AG04449 (cell line): ENCODE results near the gene BICD2.

Experiments
- CTCF ChIA-PET: fragments of 350-600 bp; formaldehyde crosslinking; extraction: SDS; loops from one replicate; lab custom pipeline; 2021; ENCODE audit warnings: antibody characterized with exemption; lab: Yijun Ruan, JAX
- POLR2A ChIA-PET: fragments of 400-600, 350-600 bp; formaldehyde crosslinking; extraction: SDS; loops from one replicate; lab custom pipeline; 2020; ENCODE audit warnings: antibody characterized with exemption, inconsistent platforms; lab: Yijun Ruan, JAX
- DNase-seq: peaks from one replicate; pipeline ENCODE4 v3.0.0-alpha.2; 2010; ENCODE audit warnings: low read depth, low spot score
- H3K4me3 ChIP-seq: 2 replicates; pipeline ENCODE4 v1.5.1; 2011; ENCODE audit warnings: low read depth, mild to moderate bottlenecking, control low read depth, low read length
- TF ChIP-seq, protein P1 (sequence below): IDR thresholded peaks from one replicate; pipeline ENCODE4 v1.5.1; 2011; ENCODE audit warnings: mild to moderate bottlenecking, moderate library complexity, low read length, control low read depth, inconsistent platforms; ENCODE audit not compliant: insufficient read depth; ENCODE audit errors: missing control alignments

Gene BICD2

DNA sequence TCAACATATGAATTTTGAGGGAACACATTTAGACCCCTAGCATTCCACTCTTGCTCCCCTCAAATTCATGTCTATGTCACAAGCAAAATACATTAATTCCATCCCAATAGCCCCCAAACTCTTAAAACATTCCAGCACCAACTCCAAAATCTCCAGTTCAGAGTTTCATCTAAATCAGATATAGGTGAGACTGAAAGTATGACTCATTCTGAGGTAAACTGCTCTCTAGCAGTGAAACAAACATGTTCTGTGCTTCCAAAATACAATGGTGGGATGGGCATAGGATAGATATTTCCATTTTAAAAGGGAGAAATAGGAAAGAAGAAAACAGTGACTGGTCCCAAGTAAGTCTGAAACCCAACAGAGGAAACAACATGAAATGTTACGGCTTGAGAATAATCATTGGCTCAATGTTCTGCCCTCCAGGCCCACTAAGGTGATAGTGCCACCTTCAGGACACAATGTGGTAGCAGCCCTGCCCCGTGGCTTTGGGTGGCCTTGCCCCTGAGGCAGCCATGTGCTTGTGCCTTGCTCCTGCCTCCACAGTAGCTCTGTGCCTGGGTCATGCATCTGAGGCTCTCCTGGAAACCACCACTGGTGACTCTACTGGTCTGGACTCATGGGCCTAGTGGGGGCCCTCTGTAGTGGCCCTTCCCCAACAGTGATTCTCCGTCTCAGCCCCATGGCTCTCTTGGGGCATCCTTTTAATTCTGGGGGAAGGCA lies 58.3 kb downstream of the BICD2 start:
- ChIA-PET POLR2A (no interaction called here), CTCF (interaction anchor here (1.1 to 3.1 kb wide), 2 partner anchors 8 to 11 kb away, joined by 3 to 11 read pairs; no protein-coding TSS in a partner anchor)
- no peak overlapping the region for H3K4me3 ChIP-seq
- DNase-seq, result no peak
- TF ChIP-seq, protein P1, sequence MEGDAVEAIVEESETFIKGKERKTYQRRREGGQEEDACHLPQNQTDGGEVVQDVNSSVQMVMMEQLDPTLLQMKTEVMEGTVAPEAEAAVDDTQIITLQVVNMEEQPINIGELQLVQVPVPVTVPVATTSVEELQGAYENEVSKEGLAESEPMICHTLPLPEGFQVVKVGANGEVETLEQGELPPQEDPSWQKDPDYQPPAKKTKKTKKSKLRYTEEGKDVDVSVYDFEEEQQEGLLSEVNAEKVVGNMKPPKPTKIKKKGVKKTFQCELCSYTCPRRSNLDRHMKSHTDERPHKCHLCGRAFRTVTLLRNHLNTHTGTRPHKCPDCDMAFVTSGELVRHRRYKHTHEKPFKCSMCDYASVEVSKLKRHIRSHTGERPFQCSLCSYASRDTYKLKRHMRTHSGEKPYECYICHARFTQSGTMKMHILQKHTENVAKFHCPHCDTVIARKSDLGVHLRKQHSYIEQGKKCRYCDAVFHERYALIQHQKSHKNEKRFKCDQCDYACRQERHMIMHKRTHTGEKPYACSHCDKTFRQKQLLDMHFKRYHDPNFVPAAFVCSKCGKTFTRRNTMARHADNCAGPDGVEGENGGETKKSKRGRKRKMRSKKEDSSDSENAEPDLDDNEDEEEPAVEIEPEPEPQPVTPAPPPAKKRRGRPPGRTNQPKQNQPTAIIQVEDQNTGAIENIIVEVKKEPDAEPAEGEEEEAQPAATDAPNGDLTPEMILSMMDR, result peak; percentile 17

- POLR2A ChIA-PET, result no interaction called here
- DNase-seq, result no peak
- no peak overlapping the region for H3K4me3 ChIP-seq
- TF ChIP-seq, protein P1, result no peak
- CTCF ChIA-PET, result interaction anchor here (5.1 kb wide), 1 partner anchor 12 kb away, joined by 46 read pairs; no protein-coding TSS in a partner anchor
Measured at GRCh38 chr9:92704528-92704927, 60.1 kb downstream of the BICD2 start.

GRCh38 chr9:92696619-92697018 lies 68.0 kb downstream of the BICD2 start:
- ChIA-PET POLR2A (no interaction called here), CTCF (no interaction called here)
- TF ChIP-seq, protein P1, result no peak
- no peak overlapping the region for H3K4me3 ChIP-seq
- DNase-seq, result no peak

GRCh38 chr9:92686954-92687353 lies 77.7 kb downstream of the BICD2 start:
- no peak for DNase-seq
- CTCF ChIA-PET, result no interaction called here
- POLR2A ChIA-PET, result no interaction called here
- TF ChIP-seq, protein P1, result peak; percentile 21
- H3K4me3 ChIP-seq, result no peak overlapping the region

- CTCF ChIA-PET, result interaction anchor here (1.5 kb wide), 1 partner anchor 106 kb away, joined by 4 read pairs; no protein-coding TSS in a partner anchor
- POLR2A ChIA-PET, result no interaction called here
- TF ChIP-seq, protein P1, result no peak
Measured at GRCh38 chr9:92685022-92685421, 79.6 kb downstream of the BICD2 start.

GRCh38 chr9:92682269-92682668 lies 82.4 kb downstream of the BICD2 start:
- CTCF ChIA-PET, result no interaction called here
- POLR2A ChIA-PET, result no interaction called here
- TF ChIP-seq, protein P1, result no peak
- no peak overlapping the region for H3K4me3 ChIP-seq
- no peak for DNase-seq

More at GRCh38 chr9:92685022-92685421, 79.6 kb downstream of the BICD2 start:
- H3K4me3 ChIP-seq, result no peak overlapping the region
- DNase-seq, result no peak
